Right atrium auricular region (tissue), 2 donors: ENCODE measurements around the gene LIPT2. TPM values are rescaled to one million over a fixed set of nuclear protein-coding genes. Genes with fewer than 3 reads are reported as not detected.

Source experiments
- DNase-seq: peaks from one replicate; pipeline ENCODE4 v3.0.0-alpha.2; 2019; ENCODE audit warnings: low spot score
- H3K27ac ChIP-seq, 2 donors: fragments of 200-600 bp; sonication (generic); 1 replicate in 1 of 2; 2 replicates in 1 of 2; pipeline ENCODE4 v1.5.1; 2016 to 2019
- H3K27me3 ChIP-seq, 2 donors: fragments of 200-600 bp; sonication (generic); one replicate each; pipeline versions ENCODE4 v1.5.1 to v1.6.0; 2017 to 2019
- H3K36me3 ChIP-seq: fragments of 200-600 bp; sonication (generic); one replicate; pipeline ENCODE4 v1.5.1; 2016
- H3K4me1 ChIP-seq, 2 donors: fragments of 200-600 bp; sonication (generic); one replicate each; pipeline versions ENCODE4 v1.5.1 to v1.6.0; 2017 to 2019
- H3K4me3 ChIP-seq, 2 donors: fragments of 200-600 bp; sonication (generic); 1 replicate in 1 of 2; 2 replicates in 1 of 2; pipeline ENCODE4 v1.5.1; 2017 to 2019; ENCODE audit warnings: mild to moderate bottlenecking in 1 of 2, moderate library complexity in 1 of 2
- H3K9me3 ChIP-seq, 2 donors: fragments of 200-600 bp; sonication (generic); one replicate each; pipeline ENCODE4 v1.5.1; 2019
- total RNA-seq, 2 donors: library from RNA; depleted of rRNA; stranded (reverse); fragments of >200 nt; gene quantifications; one replicate each; pipeline ENCODE4 v1.1.0, GENCODE V29; 2016
- TF ChIP-seq, protein P1 (sequence below), 2 donors: fragments of 200-600 bp; sonication (generic); IDR thresholded peaks; one replicate each; pipeline ENCODE4 v1.5.1; 2019; ENCODE audit warnings: antibody characterized with exemption in 2 of 2

Gene LIPT2
- total RNA-seq, 2 donors from 2014 or later = 2.9 to 4.8 TPM

GRCh38 chr11:74493791-74494630, 487 bp upstream of the LIPT2 start:
- H3K9me3 ChIP-seq = no peaks in the 10 kb centered on the region
- peak overlapping the region; percentile 81 to 90 for H3K4me3 ChIP-seq
- no peaks in the 10 kb centered on the region for H3K36me3 ChIP-seq

GRCh38 chr11:74492084-74492483, 1.4 kb downstream of the LIPT2 start:
- no peaks in the 10 kb centered on the region for H3K9me3 ChIP-seq
- no peaks in the 10 kb centered on the region for H3K27me3 ChIP-seq
- no peak overlapping the region for H3K27ac ChIP-seq
- H3K4me1 ChIP-seq = peaks cover 0 to 11% of the 10 kb centered on the region in 2 donors
- no peaks in the 10 kb centered on the region for H3K36me3 ChIP-seq
- TF ChIP-seq, protein P1, sequence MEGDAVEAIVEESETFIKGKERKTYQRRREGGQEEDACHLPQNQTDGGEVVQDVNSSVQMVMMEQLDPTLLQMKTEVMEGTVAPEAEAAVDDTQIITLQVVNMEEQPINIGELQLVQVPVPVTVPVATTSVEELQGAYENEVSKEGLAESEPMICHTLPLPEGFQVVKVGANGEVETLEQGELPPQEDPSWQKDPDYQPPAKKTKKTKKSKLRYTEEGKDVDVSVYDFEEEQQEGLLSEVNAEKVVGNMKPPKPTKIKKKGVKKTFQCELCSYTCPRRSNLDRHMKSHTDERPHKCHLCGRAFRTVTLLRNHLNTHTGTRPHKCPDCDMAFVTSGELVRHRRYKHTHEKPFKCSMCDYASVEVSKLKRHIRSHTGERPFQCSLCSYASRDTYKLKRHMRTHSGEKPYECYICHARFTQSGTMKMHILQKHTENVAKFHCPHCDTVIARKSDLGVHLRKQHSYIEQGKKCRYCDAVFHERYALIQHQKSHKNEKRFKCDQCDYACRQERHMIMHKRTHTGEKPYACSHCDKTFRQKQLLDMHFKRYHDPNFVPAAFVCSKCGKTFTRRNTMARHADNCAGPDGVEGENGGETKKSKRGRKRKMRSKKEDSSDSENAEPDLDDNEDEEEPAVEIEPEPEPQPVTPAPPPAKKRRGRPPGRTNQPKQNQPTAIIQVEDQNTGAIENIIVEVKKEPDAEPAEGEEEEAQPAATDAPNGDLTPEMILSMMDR (IDR thresholded peaks at IDR 0.05) = no peak
- no peak for DNase-seq
- H3K4me3 ChIP-seq = no peak overlapping the region

More at GRCh38 chr11:74493791-74494630, 487 bp upstream of the LIPT2 start:
- TF ChIP-seq, protein P1 (IDR thresholded peaks at IDR 0.05) = no peak
- peaks cover 0 to 11% of the 10 kb centered on the region in 2 donors for H3K4me1 ChIP-seq
- H3K27ac ChIP-seq = peak overlapping the region; percentile 96 to 99
- DNase-seq = no peak
- H3K27me3 ChIP-seq = no peaks in the 10 kb centered on the region

- Histone ChIP-seq H3K9me3 (no peaks in the 10 kb centered on the region), H3K4me1 (peaks cover 0 to 11% of the 10 kb centered on the region in 2 donors), H3K36me3 (no peaks in the 10 kb centered on the region), H3K4me3 (no peak overlapping the region), H3K27ac (no peak overlapping the region), H3K27me3 (no peaks in the 10 kb centered on the region)
- TF ChIP-seq, protein P1 (IDR thresholded peaks at IDR 0.05) = no peak
- DNase-seq = no peak
Observed at GRCh38 chr11:74490941-74491340, 2.6 kb downstream of the LIPT2 start.

DNA sequence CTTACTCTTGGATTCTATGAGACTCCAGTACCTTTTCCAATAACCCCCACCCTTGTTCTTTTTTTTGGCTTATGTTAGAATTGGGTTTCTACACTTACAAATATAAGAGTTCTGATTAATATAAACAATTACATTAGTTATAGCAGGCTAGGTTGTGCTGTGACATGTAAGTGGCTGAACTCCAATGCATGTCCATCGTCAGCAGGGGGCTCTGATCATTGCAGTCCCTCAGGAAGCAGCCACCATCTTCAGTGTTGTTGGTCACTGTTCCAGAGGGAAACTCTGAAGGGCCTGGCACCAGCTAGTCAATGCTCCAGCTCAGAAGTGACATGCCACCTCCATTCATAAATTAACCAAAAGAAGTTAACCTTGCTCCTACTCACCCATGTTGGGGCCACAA, 5.6 kb downstream of the LIPT2 start:
- DNase-seq = no peak
- no peaks in the 10 kb centered on the region for H3K27me3 ChIP-seq
- H3K4me1 ChIP-seq = peaks cover 0 to 5% of the 10 kb centered on the region in 2 donors
- H3K27ac ChIP-seq = no peak overlapping the region
- H3K9me3 ChIP-seq = no peaks in the 10 kb centered on the region
- TF ChIP-seq, protein P1 (IDR thresholded peaks at IDR 0.05) = no peak
- no peak overlapping the region for H3K4me3 ChIP-seq
- no peaks in the 10 kb centered on the region for H3K36me3 ChIP-seq

DNA sequence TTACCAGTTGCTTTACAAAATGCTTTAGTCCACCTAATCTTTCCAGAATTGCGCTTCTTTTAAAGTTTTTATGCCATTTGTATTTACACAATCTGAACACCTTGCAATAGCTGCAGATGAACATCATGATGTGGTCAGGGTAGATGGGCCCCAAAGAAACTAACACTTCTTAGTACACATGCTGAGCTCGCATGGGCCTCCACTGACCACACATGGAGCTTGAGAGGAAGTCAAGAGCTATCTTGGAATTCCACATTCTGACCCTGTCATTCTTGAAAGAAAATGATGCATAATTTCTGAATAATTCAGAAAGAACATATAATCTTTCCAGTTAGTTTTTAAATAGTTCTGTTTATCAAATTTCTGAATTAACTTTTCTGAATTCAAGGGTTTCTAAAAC, 7.7 kb downstream of the LIPT2 start:
- H3K9me3 ChIP-seq = no peaks in the 10 kb centered on the region
- no peak overlapping the region for H3K4me3 ChIP-seq
- H3K36me3 ChIP-seq = no peaks in the 10 kb centered on the region
- TF ChIP-seq, protein P1 (IDR thresholded peaks at IDR 0.05) = no peak
- H3K27ac ChIP-seq = no peak overlapping the region
- no peak for DNase-seq
- H3K27me3 ChIP-seq = no peaks in the 10 kb centered on the region
- H3K4me1 ChIP-seq = no peaks in the 10 kb centered on the region
